NB4 (cell line): ENCODE measurements around the gene NUP214.

Experiments
- CTCF ChIP-seq: IDR thresholded peaks from one replicate; pipeline ENCODE4 v1.5.1; 2012; ENCODE audit warnings: low read depth, low read length
- MAX ChIP-seq: IDR thresholded peaks from 2 replicates; pipeline ENCODE4 v1.6.1; 2011; ENCODE audit warnings: low read depth, low read length
- POLR2A ChIP-seq: IDR thresholded peaks from 2 replicates; pipeline ENCODE4 v1.6.1; 2011; ENCODE audit warnings: mild to moderate bottlenecking; ENCODE audit not compliant: insufficient read length; ENCODE audit errors: extremely low read depth

DNA sequence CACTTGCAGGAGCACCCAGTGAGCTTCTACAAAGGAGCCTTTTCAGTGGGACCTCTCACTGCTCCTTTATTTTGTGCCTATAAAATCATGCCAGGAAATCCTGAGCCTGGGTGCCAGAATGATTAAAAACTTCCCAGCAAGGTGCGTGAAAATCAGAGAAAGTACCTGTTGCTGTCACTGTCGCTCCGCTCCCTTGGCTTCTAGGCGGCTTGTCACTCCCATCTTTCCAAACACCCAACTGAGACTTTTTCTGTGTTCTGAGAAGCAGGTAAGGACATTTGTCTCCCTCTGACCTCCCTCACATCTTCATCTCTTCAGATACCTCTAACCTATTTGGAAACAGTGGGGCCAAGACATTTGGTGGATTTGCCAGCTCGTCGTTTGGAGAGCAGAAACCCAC, 97.1 kb downstream of the NUP214 start:
- TF ChIP-seq CTCF (no peak), MAX (no peak), POLR2A (no peak)
